Activated B cell treated with CpG ODN at 0.5 μM for 24 hours (primary cell): Measurements from ENCODE around the gene CBFA2T3. TPM values are rescaled to one million over a fixed set of nuclear protein-coding genes. Genes with fewer than 3 reads are reported as not detected.

ENCODE experiments used
- ATAC-seq: fragments of 200-7000 bp; cut with Tn5 transposase; one replicate; pipeline ENCODE4 v1.10.0; 2021; ENCODE audit warnings: low read depth, mild to moderate bottlenecking, moderate library complexity
- CTCF ChIA-PET: fragments of 350-600 bp; sonication (Branson Sonifier 250); formaldehyde crosslinking; loops from one replicate; lab custom pipeline; 2021; ENCODE audit warnings: antibody characterized with exemption; lab: Charles Lee
- POLR2A ChIA-PET: fragments of 350-600 bp; sonication (Branson Sonifier 250); formaldehyde crosslinking; loops from one replicate; lab custom pipeline; 2021; ENCODE audit warnings: antibody characterized with exemption; lab: Charles Lee
- DNase-seq: peaks from one replicate; pipeline ENCODE4 v3.0.0; 2022
- H3K27ac Mint-ChIP-seq: one replicate; pipeline ENCODE4 v1.8.0; 2020; ENCODE audit warnings: mixed read lengths
- H3K27me3 Mint-ChIP-seq: one replicate; pipeline ENCODE4 v1.8.0; 2021; ENCODE audit warnings: mixed read lengths
- H3K36me3 Mint-ChIP-seq: one replicate; pipeline ENCODE4 v1.8.0; 2021; ENCODE audit warnings: low read depth, mixed read lengths
- H3K4me1 Mint-ChIP-seq: one replicate; pipeline ENCODE4 v1.8.0; 2021; ENCODE audit warnings: mixed read lengths
- H3K4me3 Mint-ChIP-seq: one replicate; pipeline ENCODE4 v1.8.0; 2020; ENCODE audit warnings: mild to moderate bottlenecking, mixed read lengths
- H3K9me3 Mint-ChIP-seq: one replicate; pipeline ENCODE4 v1.8.0; 2020; ENCODE audit warnings: mixed read lengths
- intact Hi-C: fragments of 100-400 bp; cut with micrococcal nuclease; formaldehyde crosslinking; loops from one replicate; pipeline ENCODE4 v1.15.1; 2024
- total RNA-seq: library from RNA; stranded (reverse); gene quantifications from 2 replicates; pipeline ENCODE4 v1.2.3, GENCODE V29; 2022
- TF ChIP-seq, protein P1 (sequence below): fragments of 200-600 bp; IDR thresholded peaks from one replicate; pipeline ENCODE4 v1.8.0; 2022; ENCODE audit warnings: antibody characterized with exemption, mild to moderate bottlenecking

Gene CBFA2T3
- total RNA-seq, 1 donor from 2014 or later = 63.3 TPM

DNA sequence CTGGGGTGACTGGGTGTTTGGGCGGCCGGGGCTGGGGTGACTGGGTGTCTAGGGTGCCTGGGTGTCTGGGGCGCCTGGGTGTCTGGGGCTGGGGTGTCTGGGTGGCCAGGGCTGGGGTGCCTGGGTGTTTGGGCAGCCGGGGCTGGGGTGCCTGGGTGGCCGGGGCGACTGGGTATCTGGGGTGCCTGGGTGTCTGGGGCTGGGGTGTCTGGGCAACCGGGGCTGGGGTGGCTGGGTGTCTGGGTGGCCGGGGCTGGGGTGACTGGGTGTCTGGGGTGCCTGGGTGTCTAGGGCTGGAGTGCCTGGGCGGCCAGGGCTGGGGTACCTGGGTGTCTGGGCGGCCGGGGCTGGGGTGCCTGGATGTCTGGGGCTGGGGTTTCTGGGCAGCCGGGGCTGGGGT lies 151.9 kb downstream of the CBFA2T3 start:
- TF ChIP-seq, protein P1, sequence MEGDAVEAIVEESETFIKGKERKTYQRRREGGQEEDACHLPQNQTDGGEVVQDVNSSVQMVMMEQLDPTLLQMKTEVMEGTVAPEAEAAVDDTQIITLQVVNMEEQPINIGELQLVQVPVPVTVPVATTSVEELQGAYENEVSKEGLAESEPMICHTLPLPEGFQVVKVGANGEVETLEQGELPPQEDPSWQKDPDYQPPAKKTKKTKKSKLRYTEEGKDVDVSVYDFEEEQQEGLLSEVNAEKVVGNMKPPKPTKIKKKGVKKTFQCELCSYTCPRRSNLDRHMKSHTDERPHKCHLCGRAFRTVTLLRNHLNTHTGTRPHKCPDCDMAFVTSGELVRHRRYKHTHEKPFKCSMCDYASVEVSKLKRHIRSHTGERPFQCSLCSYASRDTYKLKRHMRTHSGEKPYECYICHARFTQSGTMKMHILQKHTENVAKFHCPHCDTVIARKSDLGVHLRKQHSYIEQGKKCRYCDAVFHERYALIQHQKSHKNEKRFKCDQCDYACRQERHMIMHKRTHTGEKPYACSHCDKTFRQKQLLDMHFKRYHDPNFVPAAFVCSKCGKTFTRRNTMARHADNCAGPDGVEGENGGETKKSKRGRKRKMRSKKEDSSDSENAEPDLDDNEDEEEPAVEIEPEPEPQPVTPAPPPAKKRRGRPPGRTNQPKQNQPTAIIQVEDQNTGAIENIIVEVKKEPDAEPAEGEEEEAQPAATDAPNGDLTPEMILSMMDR = no peak
- POLR2A ChIA-PET = no interaction called here
- DNase-seq (no peak), ATAC-seq (no peak)
- peaks cover 21% of the 10 kb centered on the region for H3K36me3 Mint-ChIP-seq
- H3K4me1 Mint-ChIP-seq = no peaks in the 10 kb centered on the region
- H3K27me3 Mint-ChIP-seq = no peaks in the 10 kb centered on the region
- CTCF ChIA-PET = no interaction called here
- H3K9me3 Mint-ChIP-seq = no peaks in the 10 kb centered on the region
- H3K4me3 Mint-ChIP-seq = no peak overlapping the region
- no peak overlapping the region for H3K27ac Mint-ChIP-seq
- intact Hi-C loops = no loop called here

Other genes starting within 250 kb of the CBFA2T3 start
- 75.2 and 85.9 TPM in 2 replicates for gene PIEZO1, start 192.0 kb downstream of the CBFA2T3 start, total RNA-seq
- 4.3 and 5.5 TPM in 2 replicates for gene CDT1, start 173.4 kb downstream of the CBFA2T3 start, total RNA-seq
- 198 and 209 TPM in 2 replicates for gene APRT, start 165.3 kb downstream of the CBFA2T3 start, total RNA-seq
- 39.9 and 48.3 TPM in 2 replicates for gene GALNS, start 120.3 kb downstream of the CBFA2T3 start, total RNA-seq
- gene TRAPPC2L, start 120.1 kb downstream of the CBFA2T3 start, total RNA-seq = 38.7 and 54.8 TPM in 2 replicates
- 0.44 and 0.67 TPM in 2 replicates for gene PABPN1L, start 110.5 kb downstream of the CBFA2T3 start, total RNA-seq
- gene ACSF3, start 116.6 kb upstream of the CBFA2T3 start, total RNA-seq = 59.6 and 78.0 TPM in 2 replicates
- not detected in 2 replicates for gene CDH15, start 194.5 kb upstream of the CBFA2T3 start, total RNA-seq
- not detected in 2 replicates for gene SLC22A31, start 223.3 kb upstream of the CBFA2T3 start, total RNA-seq
- 7.2 and 11.4 TPM in 2 replicates for gene ZNF778, start 240.5 kb upstream of the CBFA2T3 start, total RNA-seq